SK-N-MC (cell line): ENCODE results near the gene A2ML1.
A peak's percentile ranks its signal among the peaks of the same experiment; 100 is the strongest.
"Not testable (repeated sequence)": the region's sequence is repeated elsewhere in the genome, so short reads cannot be mapped to it uniquely, and the experiment has no call there.

ENCODE experiments used
- DNase-seq: peaks from one replicate; pipeline ENCODE4 v3.0.0-alpha.2; 2011; ENCODE audit warnings: low read depth, low spot score
- H3K27ac ChIP-seq: fragments of 200-600 bp; sonication (generic); 2 replicates; pipeline ENCODE4 v1.5.1; 2016; ENCODE audit warnings: mixed run types
- H3K36me3 ChIP-seq: fragments of 200-600 bp; sonication (generic); 2 replicates; pipeline ENCODE4 v1.6.1; 2017; ENCODE audit warnings: antibody characterized with exemption, low read length, mixed read lengths; ENCODE audit not compliant: insufficient read depth
- H3K4me3 ChIP-seq: fragments of 200-600 bp; sonication (generic); 2 replicates; pipeline ENCODE4 v1.5.1; 2016
- H3K9ac ChIP-seq: fragments of 200-600 bp; sonication (generic); 2 replicates; pipeline ENCODE4 v1.8.0; 2017; ENCODE audit warnings: mixed run types, mixed read lengths; ENCODE audit not compliant: insufficient read length
- H3K9me3 ChIP-seq: fragments of 200-600 bp; sonication (generic); 2 replicates; pipeline ENCODE4 v1.6.1; 2017; ENCODE audit warnings: low read depth, mild to moderate bottlenecking, antibody characterized with exemption, low read length, moderate library complexity, mixed read lengths
- EZH2 ChIP-seq: fragments of 200-600 bp; sonication (generic); IDR thresholded peaks from one replicate; pipeline ENCODE4 v1.6.1; 2017; ENCODE audit warnings: antibody characterized with exemption
- FOXP2 ChIP-seq: optimal IDR thresholded peaks from 2 replicates; pipeline ENCODE3; 2011; ENCODE audit warnings: mild to moderate bottlenecking, moderate library complexity; ENCODE audit not compliant: insufficient read depth; ENCODE audit errors: extremely low read length, control extremely low read depth
- POLR2AphosphoS5 ChIP-seq: IDR thresholded peaks from 2 replicates; pipeline ENCODE4 v1.6.1; 2012; ENCODE audit warnings: mild to moderate bottlenecking, low read depth, low read length, borderline replicate concordance

A2ML1 gene

GRCh38 chr12:8844665-8845064 lies 22.2 kb downstream of the A2ML1 start:
- no peaks in the 10 kb centered on the region for H3K36me3 ChIP-seq
- no peaks in the 10 kb centered on the region for H3K9me3 ChIP-seq
- no peak for DNase-seq
- H3K9ac ChIP-seq: no peak overlapping the region
- no peak overlapping the region for H3K4me3 ChIP-seq
- H3K27ac ChIP-seq: no peak overlapping the region
- no peak for TF ChIP-seq POLR2AphosphoS5
- no peak for TF ChIP-seq EZH2
- TF ChIP-seq FOXP2: no peak

DNA sequence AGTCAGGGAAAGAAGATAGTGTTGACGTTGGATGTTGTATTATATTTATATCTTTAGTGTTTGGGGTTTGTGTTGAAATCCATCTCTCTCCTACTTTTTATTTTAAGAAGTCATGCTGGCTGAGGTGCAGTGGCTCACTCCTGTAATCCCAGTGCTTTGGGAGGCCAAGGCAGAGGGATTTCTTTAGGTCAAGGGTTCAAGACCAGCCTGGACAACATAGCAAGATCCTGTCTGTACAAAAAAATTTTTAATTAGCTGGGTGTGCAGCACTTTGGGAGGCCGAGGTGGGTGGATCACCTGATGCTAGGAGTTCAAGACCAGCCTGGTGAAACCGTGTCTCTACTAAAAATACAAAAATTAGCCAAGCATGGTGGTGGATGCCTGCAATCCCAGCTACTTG lies 23.9 kb downstream of the A2ML1 start:
- TF ChIP-seq FOXP2 (no peak), POLR2AphosphoS5 (no peak), EZH2 (no peak)
- Histone ChIP-seq H3K9ac (no peak overlapping the region), H3K9me3 (no peaks in the 10 kb centered on the region), H3K36me3 (no peaks in the 10 kb centered on the region), H3K27ac (no peak overlapping the region), H3K4me3 (no peak overlapping the region)
- DNase-seq: no peak

DNA sequence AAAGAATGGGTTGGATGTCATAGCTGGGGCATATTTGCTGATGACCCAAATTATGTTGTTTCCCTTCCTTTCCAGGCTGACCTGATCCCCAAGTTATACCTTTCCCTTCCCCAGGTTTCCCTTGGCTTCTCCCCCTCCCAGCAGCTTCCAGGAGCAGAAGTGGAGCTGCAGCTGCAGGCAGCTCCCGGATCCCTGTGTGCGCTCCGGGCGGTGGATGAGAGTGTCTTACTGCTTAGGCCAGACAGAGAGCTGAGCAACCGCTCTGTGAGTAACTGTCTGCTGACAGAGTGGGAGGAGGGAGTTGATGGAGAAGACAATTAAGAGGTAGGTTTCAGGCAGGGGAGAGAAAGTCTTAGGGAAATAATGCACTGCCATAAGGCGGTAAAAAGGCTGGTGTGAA lies 25.0 kb downstream of the A2ML1 start:
- H3K36me3 ChIP-seq: no peaks in the 10 kb centered on the region
- no peak for TF ChIP-seq EZH2
- TF ChIP-seq FOXP2: no peak

GRCh38 chr12:8849876-8850275 lies 27.5 kb downstream of the A2ML1 start:
- TF ChIP-seq POLR2AphosphoS5 (no peak), EZH2 (no peak), FOXP2 (no peak)
- Histone ChIP-seq H3K36me3 (no peaks in the 10 kb centered on the region), H3K27ac (no peak overlapping the region), H3K9me3 (no peaks in the 10 kb centered on the region), H3K9ac (no peak overlapping the region), H3K4me3 (no peak overlapping the region)
- DNase-seq: no peak

More for the DNA sequence above, 25.0 kb downstream of the A2ML1 start:
- H3K4me3 ChIP-seq: no peak overlapping the region
- no peak overlapping the region for H3K9ac ChIP-seq
- DNase-seq: no peak
- no peak overlapping the region for H3K27ac ChIP-seq
- no peaks in the 10 kb centered on the region for H3K9me3 ChIP-seq

- Histone ChIP-seq H3K9ac (no peak overlapping the region), H3K36me3 (no peaks in the 10 kb centered on the region), H3K27ac (no peak overlapping the region), H3K9me3 (no peaks in the 10 kb centered on the region), H3K4me3 (no peak overlapping the region)
- no peak for DNase-seq
- no peak for TF ChIP-seq POLR2AphosphoS5
- TF ChIP-seq EZH2: no peak
- no peak for TF ChIP-seq FOXP2
Observed at GRCh38 chr12:8852119-8852518, 29.7 kb downstream of the A2ML1 start.

DNA sequence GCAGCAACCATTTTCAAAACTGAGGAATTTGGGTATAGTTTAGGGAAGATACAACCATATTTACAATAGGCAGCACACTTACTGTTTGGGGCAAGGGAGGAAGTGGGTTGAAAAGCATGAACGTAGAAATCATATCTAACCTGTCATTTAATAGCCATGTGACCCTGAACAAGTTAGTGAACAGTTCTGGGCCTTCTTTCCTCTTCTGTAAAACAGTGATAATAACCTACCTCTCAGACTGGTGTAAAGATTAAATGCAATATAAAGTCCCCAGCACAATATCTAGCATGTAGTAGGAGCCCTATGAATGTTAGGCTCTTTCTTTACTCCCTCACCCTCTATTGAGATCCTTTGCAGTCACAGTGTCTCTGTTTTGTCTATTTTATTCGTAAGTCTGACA lies 33.5 kb downstream of the A2ML1 start:
- Histone ChIP-seq H3K9ac (no peak overlapping the region), H3K27ac (no peak overlapping the region), H3K9me3 (no peaks in the 10 kb centered on the region), H3K4me3 (no peak overlapping the region), H3K36me3 (no peaks in the 10 kb centered on the region)
- DNase-seq: no peak
- no peak for TF ChIP-seq FOXP2
- no peak for TF ChIP-seq EZH2
- no peak for TF ChIP-seq POLR2AphosphoS5

DNA sequence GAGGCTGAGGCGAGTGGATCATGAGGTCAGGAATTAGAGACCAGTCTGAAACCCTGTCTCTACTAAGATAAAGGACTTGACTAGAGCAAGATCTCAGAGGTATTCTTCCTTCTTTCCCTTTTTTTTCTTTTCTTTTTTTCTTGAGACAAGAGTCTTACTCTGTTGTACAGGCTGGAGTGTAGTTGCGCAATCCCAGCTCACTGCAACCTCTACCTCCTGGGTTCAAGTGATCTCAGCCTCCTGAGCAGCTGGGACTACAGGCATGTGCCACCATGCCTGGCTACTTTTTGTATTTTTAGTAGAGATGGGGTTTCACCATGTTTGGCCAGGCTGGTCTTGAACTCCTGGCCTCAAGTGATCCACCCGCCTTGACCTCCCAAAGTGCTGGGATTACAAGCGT lies 37.0 kb downstream of the A2ML1 start:
- H3K27ac ChIP-seq, H3K9ac ChIP-seq, DNase-seq, H3K4me3 ChIP-seq, H3K9me3 ChIP-seq, H3K36me3 ChIP-seq: not testable (repeated sequence)

- Histone ChIP-seq H3K9ac (no peak overlapping the region), H3K9me3 (no peaks in the 10 kb centered on the region), H3K36me3 (no peaks in the 10 kb centered on the region), H3K4me3 (no peak overlapping the region), H3K27ac (no peak overlapping the region)
- TF ChIP-seq POLR2AphosphoS5 (no peak), FOXP2 (no peak), EZH2 (no peak)
- DNase-seq: peak; percentile 56
Observed at GRCh38 chr12:8860165-8860961, 37.9 kb downstream of the A2ML1 start.

DNA sequence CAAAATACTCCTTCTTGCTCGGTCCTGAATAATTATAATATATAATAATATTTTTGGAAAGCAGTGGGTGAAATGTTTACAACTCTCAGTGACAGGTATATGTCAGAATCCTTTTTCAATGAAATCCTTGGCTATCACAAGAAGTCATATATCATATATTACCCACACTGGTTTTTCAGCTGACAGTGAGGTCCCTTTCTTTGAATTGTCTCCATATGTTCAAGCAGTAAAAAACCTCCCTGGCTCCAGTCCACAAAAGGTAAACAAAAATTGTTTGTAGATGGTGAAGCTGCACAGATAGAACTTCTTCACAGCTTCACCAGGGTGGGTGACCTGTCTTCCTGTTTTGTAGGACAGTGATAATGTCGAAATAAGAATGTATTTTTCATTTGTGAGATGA lies 44.0 kb downstream of the A2ML1 start:
- H3K9me3 ChIP-seq: no peaks in the 10 kb centered on the region
- no peak overlapping the region for H3K4me3 ChIP-seq
- no peak for DNase-seq
- no peak for TF ChIP-seq FOXP2
- TF ChIP-seq EZH2: no peak
- no peak for TF ChIP-seq POLR2AphosphoS5
- H3K9ac ChIP-seq: no peak overlapping the region
- no peaks in the 10 kb centered on the region for H3K36me3 ChIP-seq
- no peak overlapping the region for H3K27ac ChIP-seq
